Spinal cord (tissue), 10 donors: ENCODE data around the gene CEP112. TPM values are rescaled to one million over a fixed set of nuclear protein-coding genes. Genes with fewer than 3 reads are reported as not detected.

Source experiments
- DNase-seq, 6 donors: peaks; one replicate each; pipeline versions ENCODE4 v3.0.0 to v3.0.0-alpha.2; 2013 to 2015; ENCODE audit warnings: low spot score in 6 of 6, low read depth in 4 of 6
- H3K27ac ChIP-seq: one replicate; pipeline ENCODE4 v1.5.1; 2013; ENCODE audit warnings: low read depth, low read length, control low read depth
- H3K27me3 ChIP-seq: one replicate; pipeline ENCODE4 v1.6.1; 2013; ENCODE audit warnings: low read length; ENCODE audit not compliant: control insufficient read depth, insufficient read depth
- H3K36me3 ChIP-seq: one replicate; pipeline ENCODE4 v1.6.1; 2013; ENCODE audit warnings: low read length; ENCODE audit not compliant: control insufficient read depth, insufficient read depth
- H3K4me1 ChIP-seq: one replicate; pipeline ENCODE4 v1.6.1; 2013; ENCODE audit warnings: low read length; ENCODE audit not compliant: control insufficient read depth, insufficient read depth
- H3K4me3 ChIP-seq: one replicate; pipeline ENCODE4 v1.5.1; 2013; ENCODE audit warnings: low read depth, low read length, control low read depth
- H3K9me3 ChIP-seq: one replicate; pipeline ENCODE4 v1.6.1; 2013; ENCODE audit warnings: low read length; ENCODE audit not compliant: control insufficient read depth, insufficient read depth
- WGBS: methylation state at CpG from one replicate; pipeline ENCODE4 v1.1.5; 2013; ENCODE audit warnings: missing lambda C conversion rate; ENCODE audit not compliant: insufficient coverage; 5-methylcytosine and 5-hydroxymethylcytosine counted together
- polyA plus RNA-seq, 2 donors: library from polyadenylated mRNA; unstranded; fragments of 120-200 nt; gene quantifications; one replicate each; pipeline ENCODE4 v1.2.1, GENCODE V29; 2013; ENCODE audit not compliant: insufficient read length in 2 of 2
- total RNA-seq, 2 donors: library from RNA; depleted of rRNA in 1 of 2; stranded (reverse); fragments of 120-200 nt in 1 of 2; fragments of >200 nt in 1 of 2; gene quantifications; one replicate each; pipeline versions ENCODE4 v1.2.3 to v1.2.4, GENCODE V29; 2013 to 2014
- donor health status: healthy.

CEP112 gene
- total and polyA plus RNA-seq, 4 donors, result 9.1 to 26.2 (median 17.6) TPM

GRCh38 chr17:65589321-65589720, 602.6 kb downstream of the CEP112 start:
- Histone ChIP-seq H3K4me3 (no peak overlapping the region), H3K36me3 (no peaks in the 10 kb centered on the region), H3K27ac (no peak overlapping the region), H3K4me1 (peaks cover 41% of the 10 kb centered on the region), H3K9me3 (no peaks in the 10 kb centered on the region), H3K27me3 (no peaks in the 10 kb centered on the region)
- DNase-seq, result no peak
- 88% methylated on average over 4 of the region's 5 CpGs for WGBS

DNA sequence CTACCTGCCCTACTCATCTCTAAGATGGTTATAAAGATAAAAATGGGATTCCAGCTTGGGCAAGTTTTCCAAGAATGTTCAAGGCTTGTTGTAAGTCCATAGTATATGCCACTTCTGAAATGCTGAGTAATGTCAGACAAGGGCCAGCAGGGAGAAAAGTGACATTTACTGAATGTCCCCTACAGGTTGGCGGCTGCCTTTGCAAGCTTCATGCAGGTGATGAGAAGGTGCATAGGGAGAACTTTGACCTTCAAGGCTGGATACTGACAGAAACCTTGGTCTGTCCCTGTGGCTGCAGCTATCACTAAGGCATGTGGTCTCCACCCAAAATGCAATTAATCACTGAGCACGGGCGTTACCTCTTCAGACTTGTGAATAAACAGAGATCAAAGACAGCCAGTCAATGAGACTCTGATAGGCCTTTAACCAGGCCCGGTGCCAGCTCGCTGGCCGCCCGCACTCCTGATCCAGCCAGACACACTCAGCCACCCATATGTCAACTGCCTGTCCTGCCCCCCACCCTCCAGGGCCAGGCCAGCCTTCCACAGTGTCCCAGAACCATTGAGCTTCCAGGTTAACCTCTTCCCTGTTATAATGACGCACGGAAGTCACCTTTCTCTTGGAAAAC, 603.6 kb downstream of the CEP112 start:
- Histone ChIP-seq H3K36me3 (no peaks in the 10 kb centered on the region), H3K27me3 (no peaks in the 10 kb centered on the region), H3K4me3 (no peak overlapping the region), H3K27ac (no peak overlapping the region), H3K4me1 (peaks cover 48% of the 10 kb centered on the region), H3K9me3 (no peaks in the 10 kb centered on the region)
- 51% methylated on average over 9 of the region's 9 CpGs for WGBS
- no peak for DNase-seq

GRCh38 chr17:65587534-65588180, 604.3 kb downstream of the CEP112 start:
- Histone ChIP-seq H3K27ac (no peak overlapping the region), H3K4me3 (no peak overlapping the region), H3K4me1 (peaks cover 44% of the 10 kb centered on the region), H3K9me3 (no peaks in the 10 kb centered on the region), H3K27me3 (no peaks in the 10 kb centered on the region), H3K36me3 (no peaks in the 10 kb centered on the region)
- 84% methylated on average over 5 of the region's 10 CpGs for WGBS
- no peak for DNase-seq

DNA sequence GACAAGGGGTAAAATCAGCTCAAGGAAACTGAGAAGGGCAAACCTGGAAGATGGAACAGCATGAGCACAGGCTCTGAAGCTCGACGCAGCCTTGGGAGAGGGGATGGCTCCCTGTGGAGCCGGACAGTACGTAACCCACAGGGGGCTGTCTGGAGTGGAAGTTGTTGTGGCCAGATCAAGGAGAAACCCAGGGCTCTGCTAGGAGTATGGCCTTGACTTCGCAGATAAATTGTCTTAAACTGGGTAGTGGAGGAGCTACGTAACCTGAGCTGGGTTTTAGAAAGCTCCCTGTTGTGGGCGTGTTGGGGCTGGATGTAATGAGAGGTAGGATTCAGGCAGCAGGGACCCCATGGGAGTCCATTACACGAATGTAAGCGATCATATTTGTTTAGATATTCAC, 605.0 kb downstream of the CEP112 start:
- H3K36me3 ChIP-seq, result no peaks in the 10 kb centered on the region
- H3K4me3 ChIP-seq, result no peak overlapping the region
- H3K9me3 ChIP-seq, result no peaks in the 10 kb centered on the region
- 69% methylated on average over 6 of the region's 9 CpGs for WGBS
- peak in 1 of 6 donors; percentile 11 for DNase-seq
- no peak overlapping the region for H3K27ac ChIP-seq
- H3K27me3 ChIP-seq, result no peaks in the 10 kb centered on the region
- H3K4me1 ChIP-seq, result peaks cover 36% of the 10 kb centered on the region

Other genes starting within 250 kb of the CEP112 start
- gene APOH, start 37.3 kb upstream of the CEP112 start, total RNA-seq, result 1 to 10 TPM in 1 of 2 donors, not detected in 1; 1.5 TPM
- gene APOH, start 37.3 kb upstream of the CEP112 start, polyA plus RNA-seq, result under 1 TPM; 0.14 to 0.89 TPM
- gene PRKCA, start 110.5 kb upstream of the CEP112 start, total RNA-seq, result 10 to 100 TPM; 42.4 to 48.9 TPM
- gene PRKCA, start 110.5 kb upstream of the CEP112 start, polyA plus RNA-seq, result 10 to 100 TPM; 47.5 to 51.3 TPM